ENCODE data around the gene KCTD11.

DNA sequence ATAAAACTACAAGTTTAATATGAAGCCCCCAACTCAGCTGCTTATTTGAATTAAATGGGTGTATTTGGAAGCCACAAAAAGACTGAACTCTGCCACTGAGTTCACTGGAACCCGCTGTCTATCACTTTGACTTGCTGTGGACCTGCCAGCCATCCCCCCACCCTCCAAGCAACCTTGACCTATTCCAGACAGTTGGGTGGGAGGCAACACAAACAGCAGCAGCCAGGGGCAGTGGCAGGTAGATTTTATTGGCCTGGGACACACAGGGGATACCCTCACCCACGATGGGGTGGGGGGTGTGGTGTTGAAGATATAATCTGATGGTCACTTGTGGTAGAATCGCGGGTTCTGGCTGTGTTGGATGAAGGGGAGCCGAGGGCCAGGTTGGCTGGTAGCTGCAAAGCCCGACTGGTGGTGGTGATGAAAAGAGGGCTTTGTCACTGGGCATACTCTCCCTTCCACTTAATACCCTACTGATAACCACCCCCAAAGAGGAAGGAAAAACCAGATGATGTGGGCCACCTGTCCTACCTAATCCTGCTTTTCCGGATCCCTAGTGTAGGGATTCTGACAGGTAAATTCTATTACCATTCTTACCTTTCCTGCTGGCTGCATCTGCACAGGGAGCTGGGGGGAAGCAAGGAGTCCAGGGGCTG lies 39.4 kb upstream of the KCTD11 start:
- TF ChIP-seq POLR2AphosphoS5 (IDR thresholded peaks at IDR 0.05) (no peak), POLR2A (IDR thresholded peaks at IDR 0.05) (no peak)
- TF ChIP-seq, protein P1, sequence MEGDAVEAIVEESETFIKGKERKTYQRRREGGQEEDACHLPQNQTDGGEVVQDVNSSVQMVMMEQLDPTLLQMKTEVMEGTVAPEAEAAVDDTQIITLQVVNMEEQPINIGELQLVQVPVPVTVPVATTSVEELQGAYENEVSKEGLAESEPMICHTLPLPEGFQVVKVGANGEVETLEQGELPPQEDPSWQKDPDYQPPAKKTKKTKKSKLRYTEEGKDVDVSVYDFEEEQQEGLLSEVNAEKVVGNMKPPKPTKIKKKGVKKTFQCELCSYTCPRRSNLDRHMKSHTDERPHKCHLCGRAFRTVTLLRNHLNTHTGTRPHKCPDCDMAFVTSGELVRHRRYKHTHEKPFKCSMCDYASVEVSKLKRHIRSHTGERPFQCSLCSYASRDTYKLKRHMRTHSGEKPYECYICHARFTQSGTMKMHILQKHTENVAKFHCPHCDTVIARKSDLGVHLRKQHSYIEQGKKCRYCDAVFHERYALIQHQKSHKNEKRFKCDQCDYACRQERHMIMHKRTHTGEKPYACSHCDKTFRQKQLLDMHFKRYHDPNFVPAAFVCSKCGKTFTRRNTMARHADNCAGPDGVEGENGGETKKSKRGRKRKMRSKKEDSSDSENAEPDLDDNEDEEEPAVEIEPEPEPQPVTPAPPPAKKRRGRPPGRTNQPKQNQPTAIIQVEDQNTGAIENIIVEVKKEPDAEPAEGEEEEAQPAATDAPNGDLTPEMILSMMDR (IDR thresholded peaks at IDR 0.05): no peak
